Activated naive CD8-positive, alpha-beta T cell treated with anti-CD3 and anti-CD28 coated beads for 36 hours (primary cell): ENCODE measurements around the gene UBE2E2. TPM values are rescaled to one million over a fixed set of nuclear protein-coding genes. Genes with fewer than 3 reads are reported as not detected.

Source experiments
- DNase-seq: peaks from one replicate; pipeline ENCODE4 v3.0.0; 2021
- H3K27ac Mint-ChIP-seq: one replicate; pipeline ENCODE4 v1.8.0; 2022; ENCODE audit warnings: mild to moderate bottlenecking, moderate library complexity, mixed read lengths
- H3K27me3 Mint-ChIP-seq: one replicate; pipeline ENCODE4 v1.8.0; 2022; ENCODE audit warnings: mild to moderate bottlenecking, mixed read lengths
- H3K36me3 Mint-ChIP-seq: one replicate; pipeline ENCODE4 v1.8.0; 2021; ENCODE audit warnings: mild to moderate bottlenecking, mixed read lengths
- H3K4me1 Mint-ChIP-seq: one replicate; pipeline ENCODE4 v1.8.0; 2021; ENCODE audit warnings: mixed read lengths
- H3K4me3 Mint-ChIP-seq: one replicate; pipeline ENCODE4 v1.8.0; 2022; ENCODE audit warnings: mild to moderate bottlenecking, moderate library complexity, mixed read lengths
- H3K9me3 Mint-ChIP-seq: one replicate; pipeline ENCODE4 v1.8.0; 2022; ENCODE audit warnings: mixed read lengths
- total RNA-seq, 2 experiments: library from RNA; stranded (reverse); gene quantifications; one replicate each; pipeline ENCODE4 v1.2.3, GENCODE V29; 2021

Gene UBE2E2
- total RNA-seq, 2 experiments from 2014 or later: 13.2 to 18.1 TPM

GRCh38 chr3:23271876-23272741 is 69.0 kb downstream of the UBE2E2 start:
- H3K9me3 Mint-ChIP-seq: peaks cover 4% of the 10 kb centered on the region
- H3K4me3 Mint-ChIP-seq: no peak overlapping the region
- no peaks in the 10 kb centered on the region for H3K27me3 Mint-ChIP-seq
- no peak for DNase-seq
- H3K4me1 Mint-ChIP-seq: peaks cover 21% of the 10 kb centered on the region
- H3K36me3 Mint-ChIP-seq: peaks cover 14% of the 10 kb centered on the region
- H3K27ac Mint-ChIP-seq: no peak overlapping the region

DNA sequence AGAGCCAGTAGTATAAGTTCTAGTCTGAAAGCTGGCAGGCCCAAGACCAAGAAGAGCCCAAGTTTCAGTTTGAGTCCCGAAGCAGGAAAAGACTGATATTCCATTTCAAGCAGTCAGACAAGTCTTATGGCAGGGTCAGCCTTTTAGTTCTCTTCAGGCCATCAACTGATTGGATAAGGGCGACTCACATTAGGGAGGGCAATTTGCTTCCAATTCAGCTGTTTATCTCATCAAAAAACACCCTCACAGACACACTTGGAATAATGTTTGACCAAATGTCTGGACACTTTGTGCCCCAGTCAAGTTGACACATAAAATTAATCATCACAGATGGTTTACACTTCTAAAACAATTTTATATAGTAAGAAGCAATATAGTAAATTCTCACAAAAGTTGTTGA is 69.7 kb downstream of the UBE2E2 start:
- peaks cover 14% of the 10 kb centered on the region for H3K36me3 Mint-ChIP-seq
- DNase-seq: no peak
- H3K4me1 Mint-ChIP-seq: peaks cover 21% of the 10 kb centered on the region
- H3K27me3 Mint-ChIP-seq: no peaks in the 10 kb centered on the region
- H3K27ac Mint-ChIP-seq: no peak overlapping the region
- peaks cover 4% of the 10 kb centered on the region for H3K9me3 Mint-ChIP-seq
- H3K4me3 Mint-ChIP-seq: no peak overlapping the region

DNA sequence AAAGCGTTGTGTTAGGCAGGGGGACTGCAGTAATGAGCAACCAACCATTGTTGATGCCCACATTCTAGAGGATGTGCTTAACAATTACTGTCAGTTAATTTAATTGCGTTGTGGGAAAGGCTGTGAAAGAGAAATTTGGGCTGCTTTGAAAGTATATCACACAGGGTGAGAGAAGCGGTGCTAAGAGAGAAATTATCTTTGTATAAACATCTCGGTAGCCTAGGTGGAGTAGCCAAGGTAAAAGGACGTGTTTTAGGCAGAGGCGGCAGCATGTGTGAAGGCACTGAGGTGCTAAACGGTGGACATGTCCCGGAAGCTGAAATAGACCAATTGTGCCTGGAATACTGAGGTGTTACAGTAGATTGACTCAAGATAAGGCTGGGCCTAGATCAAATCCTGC is 71.9 kb downstream of the UBE2E2 start:
- no peak for DNase-seq
- Mint-ChIP-seq H3K27ac (no peak overlapping the region), H3K9me3 (peaks cover 3% of the 10 kb centered on the region), H3K36me3 (peaks cover 14% of the 10 kb centered on the region), H3K4me1 (peaks cover 15% of the 10 kb centered on the region), H3K27me3 (no peaks in the 10 kb centered on the region), H3K4me3 (no peak overlapping the region)

GRCh38 chr3:23275814-23276213 is 72.7 kb downstream of the UBE2E2 start:
- no peak for DNase-seq
- Mint-ChIP-seq H3K36me3 (peaks cover 10% of the 10 kb centered on the region), H3K27me3 (no peaks in the 10 kb centered on the region), H3K9me3 (peaks cover 3% of the 10 kb centered on the region), H3K4me1 (peaks cover 11% of the 10 kb centered on the region), H3K4me3 (no peak overlapping the region), H3K27ac (no peak overlapping the region)

GRCh38 chr3:23276913-23277658 is 74.0 kb downstream of the UBE2E2 start:
- Mint-ChIP-seq H3K27ac (no peak overlapping the region), H3K36me3 (peaks cover 3% of the 10 kb centered on the region), H3K9me3 (peaks cover 3% of the 10 kb centered on the region), H3K4me3 (no peak overlapping the region), H3K4me1 (peaks cover 13% of the 10 kb centered on the region), H3K27me3 (no peaks in the 10 kb centered on the region)
- no peak for DNase-seq

DNA sequence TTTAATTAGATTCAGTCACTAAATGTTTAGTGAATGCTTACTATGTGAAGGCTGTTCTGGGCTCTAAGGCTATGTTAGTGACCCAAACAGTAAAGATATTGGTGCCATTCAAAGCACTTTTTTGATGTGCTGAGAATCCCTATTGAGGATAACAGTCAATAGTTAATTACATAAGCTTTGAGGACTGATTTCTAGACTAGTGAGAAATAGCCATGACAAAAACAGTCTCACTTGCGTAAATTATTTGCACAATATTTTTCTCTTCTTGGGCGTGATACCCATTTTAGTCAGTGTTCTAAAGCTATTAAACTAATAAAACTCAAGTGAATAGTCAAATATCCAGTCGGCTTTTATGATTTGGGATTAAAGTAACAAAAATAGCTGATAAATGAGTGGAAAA is 74.6 kb downstream of the UBE2E2 start:
- DNase-seq: no peak
- H3K27me3 Mint-ChIP-seq: no peaks in the 10 kb centered on the region
- peaks cover 10% of the 10 kb centered on the region for H3K4me1 Mint-ChIP-seq
- H3K4me3 Mint-ChIP-seq: no peak overlapping the region
- peaks cover under 1% of the 10 kb centered on the region for H3K36me3 Mint-ChIP-seq
- H3K27ac Mint-ChIP-seq: no peak overlapping the region
- no peaks in the 10 kb centered on the region for H3K9me3 Mint-ChIP-seq

DNA sequence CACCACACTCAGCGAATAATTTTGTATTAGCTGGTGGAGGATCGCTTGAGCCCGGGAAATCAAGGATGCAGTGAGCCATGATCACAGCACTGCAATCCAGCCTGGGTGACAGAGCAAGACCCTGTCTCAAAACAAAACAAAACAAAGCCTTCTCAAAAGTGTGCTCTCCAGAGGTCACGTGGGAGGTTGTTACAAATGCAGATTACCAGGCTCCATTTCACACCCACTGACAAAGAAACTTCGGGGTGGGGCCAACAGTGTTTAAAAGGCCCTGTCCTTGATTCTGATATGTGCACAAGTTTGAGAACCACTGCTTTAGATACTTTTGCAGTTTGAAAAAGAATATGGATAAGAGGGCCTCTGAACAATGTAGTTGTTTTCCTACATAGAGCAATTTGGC is 80.5 kb downstream of the UBE2E2 start:
- H3K4me3 Mint-ChIP-seq: no peak overlapping the region
- DNase-seq: no peak
- H3K27me3 Mint-ChIP-seq: no peaks in the 10 kb centered on the region
- H3K36me3 Mint-ChIP-seq: peaks cover 22% of the 10 kb centered on the region
- peaks cover 4% of the 10 kb centered on the region for H3K4me1 Mint-ChIP-seq
- peaks cover 26% of the 10 kb centered on the region for H3K9me3 Mint-ChIP-seq
- no peak overlapping the region for H3K27ac Mint-ChIP-seq

GRCh38 chr3:23288286-23288685 is 85.2 kb downstream of the UBE2E2 start:
- Mint-ChIP-seq H3K4me3 (no peak overlapping the region), H3K27me3 (no peaks in the 10 kb centered on the region), H3K36me3 (peaks cover 22% of the 10 kb centered on the region), H3K27ac (no peak overlapping the region), H3K4me1 (no peaks in the 10 kb centered on the region), H3K9me3 (peaks cover 26% of the 10 kb centered on the region)
- DNase-seq: no peak

DNA sequence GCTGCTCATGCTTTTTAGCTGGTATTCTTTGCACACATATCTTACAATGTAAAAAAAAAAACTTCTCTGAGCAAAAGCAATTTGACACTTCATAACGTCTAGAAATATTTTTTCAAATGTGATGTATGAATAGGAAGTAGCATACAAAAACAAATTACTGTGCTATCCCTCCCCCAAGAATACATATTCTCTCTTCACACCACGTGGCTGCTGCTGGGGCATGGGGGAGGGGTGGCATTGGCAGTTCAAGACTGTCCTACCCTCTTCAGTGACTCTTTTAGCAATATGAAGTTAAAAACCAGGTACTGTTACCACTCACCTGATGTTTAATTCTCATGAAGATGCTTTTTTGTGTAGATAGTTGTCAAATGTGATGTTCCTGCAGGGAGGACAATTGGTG is 85.6 kb downstream of the UBE2E2 start:
- Mint-ChIP-seq H3K9me3 (peaks cover 26% of the 10 kb centered on the region), H3K4me1 (no peaks in the 10 kb centered on the region), H3K27me3 (no peaks in the 10 kb centered on the region), H3K4me3 (no peak overlapping the region), H3K27ac (no peak overlapping the region), H3K36me3 (peaks cover 22% of the 10 kb centered on the region)
- DNase-seq: no peak

- peaks cover 16% of the 10 kb centered on the region for H3K36me3 Mint-ChIP-seq
- H3K27ac Mint-ChIP-seq: no peak overlapping the region
- peaks cover 2% of the 10 kb centered on the region for H3K4me1 Mint-ChIP-seq
- H3K4me3 Mint-ChIP-seq: no peak overlapping the region
- H3K9me3 Mint-ChIP-seq: peaks cover 11% of the 10 kb centered on the region
- no peaks in the 10 kb centered on the region for H3K27me3 Mint-ChIP-seq
- no peak for DNase-seq
These were observed 89.3 kb downstream of the UBE2E2 start for GRCh38 chr3:23292432-23292831.

- no peak for DNase-seq
- Mint-ChIP-seq H3K27ac (no peak overlapping the region), H3K36me3 (peaks cover 15% of the 10 kb centered on the region), H3K4me1 (peaks cover 2% of the 10 kb centered on the region), H3K27me3 (no peaks in the 10 kb centered on the region), H3K4me3 (no peak overlapping the region), H3K9me3 (peaks cover 12% of the 10 kb centered on the region)
These were observed 91.8 kb downstream of the UBE2E2 start for GRCh38 chr3:23294770-23295387.

DNA sequence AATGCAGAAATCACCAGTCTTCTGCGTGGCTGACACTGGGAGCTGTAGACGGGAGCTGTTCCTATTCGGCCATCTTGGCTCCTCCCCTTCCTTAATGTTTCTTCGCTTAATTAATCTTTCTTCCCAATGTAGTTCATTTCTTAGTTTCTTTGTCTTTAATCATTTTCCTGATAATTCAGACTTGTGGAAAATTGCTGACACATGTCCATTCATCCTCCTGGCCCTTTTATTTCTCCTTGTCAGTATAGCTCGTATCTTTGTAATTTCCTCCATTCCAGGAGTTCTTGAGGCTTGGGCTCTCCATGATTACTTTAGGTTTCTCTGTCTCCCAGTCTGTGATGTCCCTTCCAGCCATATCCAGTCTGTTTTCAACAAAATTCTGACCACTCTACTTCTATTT is 98.7 kb downstream of the UBE2E2 start:
- Mint-ChIP-seq H3K27ac (no peak overlapping the region), H3K9me3 (peaks cover 16% of the 10 kb centered on the region), H3K36me3 (peaks cover 16% of the 10 kb centered on the region), H3K4me1 (peaks cover 6% of the 10 kb centered on the region), H3K4me3 (no peak overlapping the region), H3K27me3 (no peaks in the 10 kb centered on the region)
- DNase-seq: no peak

DNA sequence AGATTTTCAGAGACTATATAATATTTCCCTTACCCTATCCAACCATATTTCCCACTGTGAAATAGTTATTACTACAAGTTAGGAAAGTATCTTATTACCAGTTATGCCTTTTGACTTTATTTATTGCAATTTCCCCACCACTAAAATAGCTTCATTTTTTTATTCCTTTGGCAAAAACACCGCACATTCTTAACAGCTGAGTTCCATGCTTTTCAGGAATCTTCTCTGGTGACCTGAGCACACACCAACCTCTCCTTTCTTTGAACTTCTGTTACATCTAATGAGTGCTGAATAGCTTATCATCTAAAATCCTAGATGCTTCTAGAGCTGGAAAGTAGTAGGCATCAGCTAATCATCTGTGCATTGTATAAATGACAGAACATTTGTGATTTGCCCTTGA is 99.1 kb downstream of the UBE2E2 start:
- no peaks in the 10 kb centered on the region for H3K27me3 Mint-ChIP-seq
- no peak overlapping the region for H3K4me3 Mint-ChIP-seq
- no peak for DNase-seq
- peaks cover 6% of the 10 kb centered on the region for H3K4me1 Mint-ChIP-seq
- peaks cover 16% of the 10 kb centered on the region for H3K9me3 Mint-ChIP-seq
- peaks cover 18% of the 10 kb centered on the region for H3K36me3 Mint-ChIP-seq
- H3K27ac Mint-ChIP-seq: no peak overlapping the region

DNA sequence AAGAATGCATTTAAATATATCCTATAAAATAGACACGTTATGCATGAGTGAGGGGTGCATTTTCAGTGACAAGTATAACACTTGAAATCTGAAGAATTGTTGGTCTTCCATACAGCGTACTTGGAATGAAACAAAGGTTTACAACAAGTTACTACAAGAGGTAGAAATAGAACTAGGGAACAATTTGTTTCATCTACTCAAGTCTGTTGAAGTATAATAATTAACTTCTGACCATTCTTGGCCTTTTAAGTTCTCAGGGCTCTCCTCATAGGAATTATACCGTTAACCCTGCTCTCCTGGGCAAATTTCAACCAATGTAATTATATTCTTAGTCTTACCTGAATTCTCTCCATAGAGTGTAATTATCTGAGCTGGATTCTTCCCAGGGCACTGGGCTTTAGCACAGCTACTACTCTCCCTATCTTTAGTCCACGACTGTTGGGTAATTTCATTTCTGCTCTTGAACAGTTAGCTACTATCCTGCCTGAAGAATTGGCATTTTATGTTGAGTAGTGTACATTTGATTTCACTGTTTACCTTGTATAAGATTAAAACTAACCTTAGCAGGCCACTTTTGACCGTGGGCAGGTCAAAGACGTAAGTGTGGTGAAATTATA is 100.6 kb downstream of the UBE2E2 start:
- H3K27me3 Mint-ChIP-seq: no peaks in the 10 kb centered on the region
- DNase-seq: no peak
- peaks cover 22% of the 10 kb centered on the region for H3K36me3 Mint-ChIP-seq
- peaks cover 6% of the 10 kb centered on the region for H3K4me1 Mint-ChIP-seq
- no peak overlapping the region for H3K4me3 Mint-ChIP-seq
- no peak overlapping the region for H3K27ac Mint-ChIP-seq
- peaks cover 16% of the 10 kb centered on the region for H3K9me3 Mint-ChIP-seq

DNA sequence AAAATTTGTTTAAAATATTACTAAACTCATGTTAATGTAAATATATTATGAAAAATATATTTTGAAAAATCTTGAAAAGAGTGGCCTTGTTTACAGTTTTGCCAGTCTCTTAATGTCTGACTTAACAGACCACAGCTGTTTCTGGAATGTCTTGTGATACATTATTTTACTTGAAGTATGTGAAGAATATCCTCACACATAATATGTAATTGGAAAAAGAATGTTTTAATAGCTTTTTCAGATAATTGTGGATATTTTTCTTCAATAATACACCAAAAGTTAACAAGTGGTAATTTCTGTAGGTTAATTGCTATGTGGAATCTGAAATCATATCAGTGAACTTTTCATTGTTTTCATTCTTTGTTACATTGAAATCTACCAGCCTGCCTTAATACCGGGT is 101.3 kb downstream of the UBE2E2 start:
- H3K36me3 Mint-ChIP-seq: peaks cover 22% of the 10 kb centered on the region
- H3K4me3 Mint-ChIP-seq: no peak overlapping the region
- H3K9me3 Mint-ChIP-seq: peaks cover 11% of the 10 kb centered on the region
- H3K27me3 Mint-ChIP-seq: no peaks in the 10 kb centered on the region
- H3K27ac Mint-ChIP-seq: no peak overlapping the region
- H3K4me1 Mint-ChIP-seq: peaks cover 6% of the 10 kb centered on the region
- DNase-seq: no peak
